Fibroblast of skin of right quadriceps (primary cell): ENCODE data around the gene ACBD3.

Source experiments
- DNase-seq: peaks from one replicate; pipeline ENCODE4 v3.0.0-alpha.2; 2013

Gene ACBD3

DNA sequence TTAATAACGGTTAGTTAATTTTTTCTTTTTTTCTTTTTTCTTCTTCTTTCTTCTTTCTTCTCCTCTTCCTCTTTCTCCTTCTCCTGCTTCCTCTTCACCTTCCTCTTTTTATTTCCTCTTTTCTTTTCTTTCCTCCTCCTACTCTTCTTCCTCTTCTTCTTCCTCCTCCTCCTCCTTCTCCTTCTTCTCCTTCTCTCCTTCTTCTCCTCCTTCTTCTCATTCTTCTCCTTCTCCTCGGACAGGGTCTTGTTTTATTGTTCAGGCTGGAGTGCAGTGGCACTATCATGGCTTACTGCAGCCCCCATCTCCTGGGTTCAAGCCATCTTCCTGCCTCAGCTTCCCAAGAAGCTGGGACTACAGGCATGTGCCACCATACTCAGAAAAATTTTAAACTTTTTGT is 13.4 kb upstream of the ACBD3 start:
- no peak for DNase-seq

DNA sequence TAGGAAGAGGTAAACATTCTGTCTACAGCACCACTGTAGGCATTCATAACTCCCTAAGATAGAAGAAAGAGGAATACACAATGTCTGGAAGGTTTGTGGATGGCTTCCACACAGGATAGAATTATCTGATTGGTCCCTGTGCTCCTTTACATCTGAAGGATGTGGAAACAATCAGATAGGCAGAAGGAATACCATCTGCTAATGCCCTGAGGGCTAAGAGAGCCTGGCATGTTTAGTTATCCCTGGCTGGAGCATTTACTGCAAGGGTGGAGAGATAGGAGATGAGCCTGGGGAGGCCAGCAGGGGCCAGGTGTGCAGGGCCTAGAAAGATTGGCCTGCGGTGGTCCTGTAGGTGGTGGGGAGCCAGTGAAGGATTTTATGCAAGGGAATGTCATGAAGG is 8.6 kb upstream of the ACBD3 start:
- no peak for DNase-seq

DNA sequence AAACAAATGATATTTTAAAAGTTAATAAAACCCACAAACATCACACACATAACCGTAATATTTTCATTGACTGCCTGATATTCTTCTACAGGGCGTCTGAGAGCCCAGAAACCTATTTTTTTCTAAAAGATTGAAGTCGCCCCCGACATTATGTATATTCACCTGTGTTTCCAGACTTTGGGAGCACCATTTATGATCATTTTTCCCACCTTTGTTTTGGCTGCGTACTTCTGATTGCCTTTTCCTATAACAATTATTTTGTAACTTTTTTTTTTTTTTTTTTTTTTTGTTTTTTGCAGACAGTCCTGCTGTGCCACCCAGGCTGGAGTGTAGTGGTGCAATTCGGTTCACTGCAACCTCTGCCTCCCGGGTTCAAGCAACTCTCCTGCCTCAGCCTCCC is 839 bp upstream of the ACBD3 start:
- no peak for DNase-seq

DNA sequence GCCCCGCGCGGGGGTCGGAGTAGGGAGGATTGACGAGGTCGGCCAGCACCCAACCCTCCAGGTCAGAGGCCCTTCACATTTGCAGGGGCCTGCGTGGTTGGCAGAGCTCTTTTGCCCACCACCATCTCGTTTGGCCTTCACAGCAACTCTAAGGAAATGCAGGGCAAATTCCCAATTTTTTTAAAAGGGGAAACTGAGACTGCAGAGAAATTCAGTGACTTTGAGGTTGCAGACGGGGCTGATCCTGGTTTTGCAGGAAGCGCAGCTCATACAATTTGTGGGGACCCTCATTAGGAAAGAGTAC is 430 bp upstream of the ACBD3 start:
- no peak for DNase-seq

DNA sequence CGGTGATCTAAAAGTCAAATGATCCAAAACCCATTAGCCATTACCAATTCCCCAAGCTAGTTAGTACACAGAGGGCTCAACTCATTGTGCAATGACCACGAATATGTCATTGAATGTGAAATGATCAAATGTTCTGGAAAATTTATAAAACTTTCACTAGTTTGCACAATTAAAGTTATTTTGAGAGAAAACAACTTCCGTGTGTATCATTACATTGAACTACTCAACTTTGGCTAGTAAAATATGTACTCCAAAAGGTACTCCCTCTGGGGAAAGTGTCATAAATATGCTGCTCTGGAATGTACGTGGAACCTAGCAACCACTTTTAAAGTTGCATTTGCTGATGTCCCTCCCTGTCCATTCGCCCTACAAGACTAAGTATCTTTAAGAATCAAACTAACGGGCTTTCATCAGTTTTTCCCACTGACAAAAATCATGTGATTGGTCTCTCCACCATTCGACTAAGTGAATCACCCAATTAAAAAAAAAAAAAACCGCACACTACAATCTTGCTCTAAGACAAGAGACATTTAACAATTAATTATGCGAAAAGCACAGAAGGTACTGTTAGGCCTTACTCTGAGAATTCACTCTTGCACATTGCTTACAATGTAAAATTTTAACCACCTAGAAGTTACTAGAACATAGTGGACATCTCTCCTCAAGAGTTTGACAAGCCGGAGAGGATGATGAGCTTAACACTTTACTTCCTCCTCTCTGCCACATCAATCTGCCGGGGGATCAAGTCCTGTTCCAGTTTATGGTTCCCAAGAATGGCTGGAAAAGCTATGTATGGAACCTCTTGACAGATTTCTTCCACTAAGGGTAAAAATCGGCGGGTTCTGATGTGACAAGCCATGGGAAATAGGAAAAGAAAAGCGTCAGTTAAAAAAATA is 1.2 kb downstream of the ACBD3 start:
- peak; percentile 35 for DNase-seq

DNA sequence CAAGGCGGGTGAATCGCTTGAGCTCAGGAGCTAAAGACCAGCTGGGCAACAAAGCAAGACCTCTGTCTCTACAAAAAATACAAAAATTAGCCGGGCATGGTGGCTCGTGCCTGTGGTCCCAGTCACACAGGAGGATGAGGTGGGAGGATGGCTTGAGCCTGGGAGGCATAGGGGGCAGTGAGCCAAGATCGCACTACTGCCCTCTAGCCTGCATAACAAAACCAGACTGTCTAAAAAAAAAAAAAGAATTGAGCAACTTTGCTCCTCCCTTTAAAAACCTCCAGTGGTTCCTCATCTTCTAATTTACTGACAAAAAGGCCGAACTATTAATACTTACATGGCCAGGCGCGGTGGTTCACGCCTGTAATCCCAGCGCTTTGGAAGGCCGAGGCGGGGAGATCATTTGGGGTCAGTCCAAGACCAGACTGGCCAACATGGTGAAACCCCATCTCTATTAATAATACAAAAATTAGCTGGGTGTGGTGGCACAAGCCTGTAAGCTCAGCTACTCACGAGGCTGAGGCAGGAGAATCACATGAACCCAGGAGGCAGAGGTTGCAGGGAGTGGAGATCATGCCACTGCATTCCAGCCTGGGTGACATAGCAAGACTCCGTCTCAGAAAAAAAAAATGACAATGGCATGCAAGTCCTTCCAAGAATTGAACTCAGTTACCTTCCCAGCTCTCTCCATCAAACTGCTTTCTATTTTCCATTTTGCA is 4.4 kb downstream of the ACBD3 start:
- peak; percentile 37 for DNase-seq

DNA sequence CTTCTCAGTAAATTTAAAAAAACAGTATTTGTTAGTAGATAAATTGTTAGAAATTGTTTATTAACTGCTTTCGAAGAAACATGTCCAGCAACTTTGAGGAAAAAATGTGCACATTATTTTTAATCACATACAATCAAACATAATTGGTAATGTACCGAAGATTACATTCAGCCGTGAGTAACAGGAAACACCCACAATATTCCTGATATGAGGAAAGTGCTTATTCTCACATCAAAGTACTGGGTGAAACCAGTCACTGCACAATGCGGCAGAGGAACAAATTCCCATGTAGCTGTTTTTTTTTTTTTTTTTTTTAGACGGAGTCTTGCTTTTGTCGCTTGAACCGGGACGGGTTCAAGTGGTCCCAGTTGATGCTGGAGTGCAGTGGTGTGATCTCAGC is 9.7 kb downstream of the ACBD3 start:
- DNase-seq = no peak

DNA sequence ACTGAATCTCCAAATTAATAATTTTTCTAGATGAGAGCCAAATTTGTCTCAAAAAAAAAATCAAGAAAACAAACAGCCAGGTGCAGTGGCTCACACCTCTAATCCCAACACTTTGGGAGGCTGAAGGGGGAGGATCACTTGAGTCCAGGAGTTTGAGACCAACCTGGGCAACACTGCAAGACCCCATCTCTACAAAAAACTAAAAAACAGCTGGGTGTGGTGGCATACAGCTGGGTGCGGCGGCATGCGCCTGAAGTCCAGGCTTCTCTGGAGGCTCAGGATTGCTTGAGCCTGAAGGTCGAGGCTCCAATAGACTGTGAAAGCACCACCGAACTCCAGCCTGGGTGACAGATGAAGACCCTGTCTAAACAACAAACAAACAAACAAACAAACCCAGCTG is 14.0 kb downstream of the ACBD3 start:
- no peak for DNase-seq

DNA sequence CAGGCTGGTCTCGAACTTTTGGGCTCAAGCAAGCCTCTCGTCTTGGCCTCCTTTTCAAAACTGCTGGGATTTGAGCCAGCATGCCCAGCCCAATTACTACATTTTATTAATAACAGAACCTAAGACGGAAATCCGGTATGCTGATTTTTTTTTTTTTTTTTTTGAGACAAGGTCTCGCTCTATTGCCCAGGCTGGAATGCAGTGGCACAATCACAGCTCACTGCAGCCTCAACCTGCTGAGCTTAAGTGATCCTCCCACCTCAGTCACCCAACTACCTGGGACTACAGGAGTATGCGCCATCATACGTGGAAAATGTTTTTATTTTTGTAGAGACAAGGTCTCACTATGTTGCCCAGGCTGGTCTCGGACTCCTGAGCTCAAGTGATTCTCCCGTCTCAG is 20.2 kb downstream of the ACBD3 start:
- no peak for DNase-seq

DNA sequence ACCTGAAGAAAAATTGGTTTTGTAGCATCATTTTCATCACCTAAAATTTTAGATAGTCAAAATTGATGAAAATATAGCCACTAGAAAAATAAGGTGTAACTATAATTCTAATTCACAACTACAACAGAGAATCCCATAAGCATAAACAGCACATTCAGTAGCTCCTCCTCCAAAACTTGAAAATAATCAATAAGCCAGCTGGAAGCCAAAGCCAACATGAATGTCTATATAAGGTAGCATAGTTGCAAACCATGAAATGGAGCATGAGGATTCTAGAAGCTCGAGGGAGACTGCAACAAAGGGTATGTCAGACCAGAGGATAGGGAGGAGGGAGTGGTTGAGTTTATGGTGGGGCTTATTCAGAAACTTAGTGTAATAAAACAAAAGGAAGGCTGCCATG is 22.4 kb downstream of the ACBD3 start:
- no peak for DNase-seq

DNA sequence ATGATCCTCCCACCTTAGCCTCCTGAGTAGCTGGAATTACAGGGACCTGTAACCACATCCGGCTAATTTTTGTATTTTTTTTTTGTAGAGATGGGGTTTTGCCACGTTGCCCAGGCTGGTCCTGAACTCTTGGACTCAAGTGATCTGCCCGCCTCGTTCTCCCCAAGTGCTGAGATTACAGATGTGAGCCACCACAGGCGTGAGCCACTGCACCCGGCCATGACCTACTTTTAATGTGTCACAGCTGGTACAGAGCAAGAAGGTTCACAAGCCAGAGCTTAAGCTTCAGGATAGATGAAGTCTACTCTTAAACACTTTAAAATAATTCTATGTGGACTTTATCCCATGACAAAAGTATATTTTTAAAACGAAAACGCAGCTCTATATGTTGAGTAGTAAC is 23.6 kb downstream of the ACBD3 start:
- DNase-seq = no peak

DNA sequence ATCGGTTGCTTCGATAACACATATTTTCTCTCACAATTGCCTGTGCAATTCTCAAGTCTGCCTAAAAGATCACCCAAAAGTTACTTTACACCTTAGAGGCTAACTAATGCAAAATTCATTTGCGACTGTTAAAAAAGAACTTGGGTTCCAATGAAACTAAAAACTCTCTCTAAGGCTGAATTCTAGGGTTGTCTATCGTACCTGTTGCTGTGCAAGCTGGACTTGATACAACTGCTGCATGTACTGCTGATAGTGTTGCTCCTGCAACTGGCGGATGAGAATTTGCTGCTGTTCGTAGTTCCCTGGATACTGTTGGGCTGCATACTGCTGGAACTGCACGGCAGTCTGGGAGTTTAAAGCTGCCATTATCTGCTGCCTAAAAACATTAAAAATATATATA is 27.6 kb downstream of the ACBD3 start:
- DNase-seq = no peak

DNA sequence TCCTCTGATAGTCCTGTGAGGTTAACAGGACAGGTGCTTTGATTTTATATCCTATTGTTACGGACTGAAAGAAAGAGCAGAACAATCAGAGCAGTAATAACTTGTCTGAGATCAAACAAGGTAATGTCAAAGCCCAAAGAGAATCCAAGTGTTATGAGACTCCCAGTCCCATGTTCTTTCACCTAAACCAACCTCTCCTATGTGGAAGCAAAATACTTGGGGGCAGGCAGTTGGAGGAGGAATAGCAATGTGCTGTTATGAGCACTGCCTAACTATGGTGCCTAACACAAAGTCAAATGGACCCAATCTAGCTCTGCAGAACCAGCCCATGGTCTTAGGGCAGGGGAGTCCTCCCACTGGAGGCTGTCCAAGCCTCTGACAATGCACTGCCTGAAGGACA is 28.1 kb downstream of the ACBD3 start:
- DNase-seq = no peak

DNA sequence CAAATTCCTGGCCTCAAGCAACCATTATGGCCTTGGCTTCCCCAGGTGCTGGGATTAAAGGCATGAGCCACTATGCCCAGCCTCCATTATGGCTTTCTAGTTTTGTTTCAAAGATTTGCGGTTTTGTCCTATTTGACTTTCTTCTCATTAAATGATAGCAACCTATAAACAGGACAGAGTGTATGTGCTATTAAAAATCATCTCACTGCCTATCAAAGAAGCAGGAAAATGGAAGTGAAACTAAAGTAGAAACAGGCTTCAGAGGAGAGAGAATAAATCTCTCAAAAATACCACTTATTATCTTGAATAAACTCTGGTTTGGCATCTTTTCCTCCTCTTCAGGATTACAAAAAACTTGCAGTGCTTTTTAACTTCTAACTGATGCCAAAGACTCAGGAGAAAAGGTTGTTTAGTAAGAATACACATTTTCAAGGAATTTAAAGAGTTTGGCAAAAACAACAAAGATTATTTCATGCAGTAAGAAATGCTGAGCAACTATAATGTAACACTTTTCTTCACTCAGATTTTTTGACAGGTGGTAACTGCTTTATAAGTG is 28.7 kb downstream of the ACBD3 start:
- DNase-seq = no peak

DNA sequence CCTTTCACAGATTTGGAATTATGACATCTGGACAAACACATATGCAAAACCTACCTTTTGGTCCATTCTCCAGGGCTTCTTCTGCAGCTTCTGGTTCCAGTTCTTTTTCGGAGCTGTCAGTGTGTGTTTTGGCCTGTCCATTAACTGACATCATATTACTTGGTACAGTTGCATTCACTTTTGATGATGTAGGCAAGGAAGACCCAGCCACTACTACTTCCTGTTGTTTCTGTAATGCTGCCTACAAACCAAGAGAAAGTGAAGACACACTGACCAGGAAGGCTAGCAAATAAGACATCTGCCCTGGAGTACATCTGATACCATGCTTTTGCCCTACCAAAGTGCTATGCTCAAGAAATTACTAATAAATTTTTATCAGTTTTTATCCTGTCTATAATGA is 31.9 kb downstream of the ACBD3 start:
- no peak for DNase-seq

DNA sequence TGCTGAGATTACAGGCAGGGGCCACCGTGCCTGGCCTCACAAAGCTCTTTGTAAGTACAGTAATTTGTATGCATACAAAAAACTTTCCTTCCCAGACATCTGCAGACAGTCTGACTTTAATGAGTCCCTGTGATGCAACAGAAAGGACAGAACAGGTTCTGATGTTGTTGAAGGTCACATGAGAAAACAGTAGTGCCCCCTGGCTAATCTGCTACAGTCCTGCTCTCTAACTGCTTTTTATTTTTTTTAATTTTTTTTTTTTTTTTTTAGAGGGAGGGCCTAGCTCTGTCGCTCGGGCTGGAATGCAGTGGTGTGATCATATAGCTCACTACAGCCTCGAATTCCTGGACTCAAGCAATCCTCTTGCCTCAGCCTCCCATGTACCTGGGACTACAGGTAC is 36.7 kb downstream of the ACBD3 start:
- DNase-seq = peak; percentile 23

DNA sequence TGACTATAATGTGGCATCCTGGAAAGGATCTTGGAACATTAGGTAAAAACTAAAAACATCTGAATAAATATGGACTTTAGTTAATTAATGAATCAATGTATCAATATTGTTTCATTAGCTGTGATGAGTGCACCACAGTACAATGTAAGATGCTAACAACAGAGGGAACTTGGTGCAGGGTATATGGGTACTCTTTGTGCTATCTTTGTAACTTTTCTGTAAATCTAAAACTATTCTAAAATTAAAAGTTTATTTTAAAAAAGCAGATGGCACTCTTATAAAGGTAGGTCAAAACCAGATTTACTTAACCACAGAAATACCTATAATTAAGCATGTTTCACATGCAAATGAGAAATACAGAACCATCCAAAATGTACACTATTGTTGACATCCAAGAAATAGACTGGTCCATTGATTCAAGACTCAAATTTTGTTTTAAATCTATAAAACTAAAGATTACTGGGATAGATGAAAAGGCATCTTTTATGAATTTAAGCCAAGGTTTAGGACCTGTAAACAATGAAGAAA is 38.4 kb downstream of the ACBD3 start:
- no peak for DNase-seq

DNA sequence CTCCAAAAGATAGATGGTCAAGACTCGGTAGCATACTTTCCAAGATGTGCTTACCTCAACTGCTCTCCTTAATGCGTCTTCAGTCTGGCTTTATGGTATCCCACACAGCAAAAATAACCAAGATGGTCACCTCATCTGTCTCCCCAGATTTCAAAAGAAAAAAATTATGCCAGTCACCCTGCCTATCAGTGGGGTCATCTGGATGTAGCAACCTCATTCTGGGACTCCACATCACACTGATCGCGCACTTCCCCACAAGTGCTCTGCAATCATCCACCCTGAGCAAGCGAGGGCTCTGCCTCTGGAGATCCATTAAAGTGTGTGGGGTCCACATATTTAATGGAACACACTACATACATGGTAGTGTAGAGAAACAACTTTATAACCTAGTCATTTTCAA is 42.5 kb downstream of the ACBD3 start:
- DNase-seq = no peak

DNA sequence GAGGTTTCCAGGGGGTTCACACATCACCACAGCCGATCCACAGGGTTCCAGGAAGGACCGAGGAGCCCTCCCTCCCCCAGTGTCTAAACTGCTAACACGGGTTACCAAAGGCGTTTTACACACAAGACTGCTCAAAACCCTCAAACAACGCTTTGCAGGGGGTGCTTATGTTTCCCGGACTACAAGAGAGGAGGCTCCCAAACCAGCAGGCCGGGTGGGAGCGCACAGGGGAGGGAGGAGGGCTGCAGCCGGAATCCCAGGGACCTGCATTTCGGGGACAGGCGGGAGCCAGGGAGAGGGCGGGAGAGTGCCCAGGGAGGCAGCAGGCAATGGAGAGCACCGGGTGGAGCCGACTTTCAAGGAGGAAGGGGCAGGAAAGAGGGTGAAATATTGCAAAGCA is 50.8 kb downstream of the ACBD3 start:
- DNase-seq = no peak

DNA sequence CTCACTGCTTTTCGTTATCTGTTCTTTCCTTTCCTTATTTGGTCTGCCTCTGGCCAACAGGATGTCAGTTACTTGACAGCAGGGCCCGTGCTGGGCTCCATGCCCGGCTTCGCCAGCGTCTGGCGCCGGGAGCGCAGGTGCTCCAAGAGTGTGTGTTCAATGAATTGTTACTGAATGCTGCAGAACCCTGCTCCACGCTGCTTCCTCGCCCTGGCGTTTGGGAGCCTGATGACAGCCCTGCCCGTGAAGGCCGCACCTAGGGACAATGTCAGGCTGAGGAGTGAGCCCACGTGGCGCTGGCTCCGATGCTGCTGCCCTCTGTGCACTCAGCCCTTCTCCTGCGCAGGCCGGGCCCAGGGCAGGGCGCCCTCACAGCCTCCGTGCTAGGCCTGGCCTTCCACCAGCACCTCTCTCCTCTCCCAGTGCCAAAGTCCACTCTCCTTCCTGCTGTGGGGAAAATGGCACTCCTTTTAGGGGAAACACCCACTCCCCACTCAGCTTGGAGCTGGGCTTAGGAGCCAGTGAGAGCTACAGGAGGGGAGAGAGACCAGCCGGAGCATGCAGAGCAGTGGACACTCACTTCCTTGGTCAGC is 51.4 kb downstream of the ACBD3 start:
- no peak for DNase-seq

DNA sequence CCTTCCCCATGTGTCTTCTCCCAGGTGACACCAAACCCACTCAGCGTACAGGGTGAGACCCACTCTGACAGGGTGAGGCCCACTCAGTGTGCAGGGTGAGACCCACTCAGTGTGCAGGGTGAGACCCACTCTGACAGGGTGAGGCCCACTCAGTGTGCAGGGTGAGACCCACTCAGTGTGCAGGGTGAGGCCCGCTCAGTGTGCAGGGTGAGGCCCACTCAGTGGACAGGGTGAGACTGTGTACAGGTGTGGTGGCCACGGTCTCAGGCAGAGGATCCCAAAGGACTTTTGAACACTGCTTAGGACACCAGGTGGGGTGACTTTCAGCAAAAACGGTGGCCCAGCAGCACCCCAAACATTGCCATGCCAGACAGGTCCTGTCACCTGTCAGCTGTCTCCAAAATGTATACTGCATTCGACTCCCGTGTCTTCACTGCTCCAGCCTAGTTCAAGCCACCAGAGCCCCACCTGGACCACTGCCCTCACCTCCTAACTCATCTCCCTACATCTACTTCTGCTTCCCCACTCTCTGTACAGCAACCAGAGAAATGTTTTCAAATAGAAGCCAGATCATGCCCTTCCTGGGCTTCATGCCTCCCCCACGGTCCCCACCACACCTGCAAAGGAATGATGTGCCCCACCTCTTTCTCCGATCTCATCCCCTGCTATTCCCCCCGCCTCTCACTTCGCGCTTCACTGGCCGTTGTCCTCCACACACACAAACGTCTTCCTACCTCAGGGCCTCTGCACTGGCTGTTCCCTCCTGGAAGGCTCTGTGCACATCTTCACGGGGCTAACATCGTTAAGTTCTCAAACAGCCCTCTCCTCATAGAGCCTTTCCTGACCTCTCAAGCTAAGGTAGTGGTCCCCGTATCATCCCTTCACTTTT is 52.1 kb downstream of the ACBD3 start:
- no peak for DNase-seq

DNA sequence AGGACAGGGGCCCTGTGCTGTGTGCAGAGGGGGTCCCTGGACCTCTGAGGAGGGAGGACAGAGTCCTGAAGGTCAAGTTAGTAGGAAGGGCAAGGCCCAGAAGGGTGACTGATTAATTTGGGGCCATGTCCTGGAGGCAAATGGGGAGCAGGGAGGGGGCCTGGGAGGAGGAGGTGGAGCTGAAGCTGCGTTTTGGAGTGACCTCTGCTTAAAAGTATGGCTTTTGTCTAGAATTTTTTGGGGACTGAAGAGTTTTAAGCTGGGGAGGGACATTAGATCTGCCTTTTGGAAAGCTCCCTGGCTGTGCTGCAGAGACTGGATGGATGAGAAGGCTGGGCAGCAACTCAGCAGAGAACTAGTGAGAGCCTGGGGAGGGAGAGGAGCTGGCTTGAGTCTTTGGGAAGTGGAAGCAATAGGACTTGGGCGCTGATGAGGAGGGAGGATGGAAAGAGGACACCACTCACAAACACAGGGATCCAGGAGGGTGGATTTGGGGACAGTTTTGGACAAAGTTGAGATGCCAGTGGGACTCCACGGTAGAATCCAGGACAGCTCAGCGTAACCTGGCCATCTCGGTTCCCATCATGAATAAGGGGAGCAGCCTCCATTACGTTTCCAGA is 52.9 kb downstream of the ACBD3 start:
- DNase-seq = no peak
